Esophagus (tissue), 2 donors: ENCODE results near the gene POU4F1. TPM values are rescaled to one million over a fixed set of nuclear protein-coding genes. Genes with fewer than 3 reads are reported as not detected.

Experiments
- H3K27ac ChIP-seq, 2 donors: one replicate each; pipeline ENCODE4 v1.5.1; 2013; ENCODE audit warnings: low read depth in 2 of 2, mild to moderate bottlenecking in 2 of 2, inconsistent platforms in 1 of 2, low read length in 1 of 2, moderate library complexity in 1 of 2
- H3K27me3 ChIP-seq, 2 donors: one replicate each; pipeline ENCODE4 v1.6.1; 2013; ENCODE audit warnings: low read length in 2 of 2, control low read depth in 1 of 2, mild to moderate bottlenecking in 1 of 2; ENCODE audit not compliant: insufficient read depth in 2 of 2, control insufficient read depth in 1 of 2
- H3K36me3 ChIP-seq, 2 donors: one replicate each; pipeline ENCODE4 v1.6.1; 2013; ENCODE audit warnings: low read length in 1 of 2; ENCODE audit not compliant: control insufficient read depth in 2 of 2, insufficient read depth in 2 of 2
- H3K4me1 ChIP-seq, 2 donors: one replicate each; pipeline ENCODE4 v1.6.1; 2013; ENCODE audit warnings: low read length in 1 of 2; ENCODE audit not compliant: control insufficient read depth in 2 of 2, insufficient read depth in 2 of 2
- H3K4me3 ChIP-seq, 2 donors: one replicate each; pipeline ENCODE4 v1.5.1; 2013; ENCODE audit warnings: low read length in 2 of 2, mild to moderate bottlenecking in 2 of 2, low read depth in 1 of 2, moderate library complexity in 1 of 2
- H3K9me3 ChIP-seq, 2 donors: one replicate each; pipeline ENCODE4 v1.6.1; 2013; ENCODE audit warnings: mild to moderate bottlenecking in 2 of 2, low read depth in 1 of 2, low read length in 1 of 2, moderate library complexity in 1 of 2; ENCODE audit not compliant: control insufficient read depth in 2 of 2, insufficient read depth in 1 of 2
- WGBS, 2 donors: extraction: QIAGEN DNeasy Blood & Tissue Kit; methylation state at CpG; one replicate each; pipeline ENCODE4 v1.1.7; 2013; 5-methylcytosine and 5-hydroxymethylcytosine counted together
- polyA plus RNA-seq, 2 donors: library from polyadenylated mRNA; stranded (reverse); fragments of 200-250 nt; gene quantifications; one replicate each; pipeline ENCODE4 v1.2.3, GENCODE V29; 2013
- donor health status: healthy with polysubstance abuse.
- donor health status: Bipolar disorder and iron deficiency.

POU4F1 gene
- polyA plus RNA-seq, 2 donors: 0.04 TPM

- Histone ChIP-seq H3K27me3 (peaks cover 6 to 44% of the 10 kb centered on the region in 2 donors), H3K9me3 (peaks cover 2 to 4% of the 10 kb centered on the region in 2 donors), H3K4me3 (no peak overlapping the region), H3K27ac (no peak overlapping the region), H3K36me3 (no peaks in the 10 kb centered on the region), H3K4me1 (peaks cover 0 to 4% of the 10 kb centered on the region in 2 donors)
- WGBS, 2 donors: 10 to 15% methylated on average over 8 of the region's 8 CpGs
Observed at GRCh38 chr13:78594456-78594975, 8.8 kb downstream of the POU4F1 start.

- no peak overlapping the region for H3K27ac ChIP-seq
- 10 to 12% methylated on average over 29 of the region's 29 CpGs for WGBS, 2 donors
- H3K4me1 ChIP-seq: peaks cover 0 to 4% of the 10 kb centered on the region in 2 donors
- peaks cover 6 to 41% of the 10 kb centered on the region in 2 donors for H3K27me3 ChIP-seq
- H3K36me3 ChIP-seq: no peaks in the 10 kb centered on the region
- no peak overlapping the region for H3K4me3 ChIP-seq
- H3K9me3 ChIP-seq: peaks cover 2 to 4% of the 10 kb centered on the region in 2 donors
Observed at GRCh38 chr13:78593652-78594455, 9.5 kb downstream of the POU4F1 start.

- WGBS, 2 donors: 18 to 22% methylated on average over 13 of the region's 13 CpGs
- H3K4me3 ChIP-seq: no peak overlapping the region
Observed at GRCh38 chr13:78593129-78593528, 10.2 kb downstream of the POU4F1 start.

GRCh38 chr13:78592584-78592983 is 10.8 kb downstream of the POU4F1 start:
- Histone ChIP-seq H3K27ac (no peak overlapping the region), H3K36me3 (no peaks in the 10 kb centered on the region), H3K4me1 (peaks cover 0 to 4% of the 10 kb centered on the region in 2 donors), H3K9me3 (peaks cover 2 to 4% of the 10 kb centered on the region in 2 donors), H3K27me3 (peaks cover 6 to 37% of the 10 kb centered on the region in 2 donors), H3K4me3 (no peak overlapping the region)
- 13 to 14% methylated on average over 6 of the region's 6 CpGs for WGBS, 2 donors

More at GRCh38 chr13:78593129-78593528, 10.2 kb downstream of the POU4F1 start:
- peaks cover 6 to 38% of the 10 kb centered on the region in 2 donors for H3K27me3 ChIP-seq
- H3K4me1 ChIP-seq: peaks cover 0 to 4% of the 10 kb centered on the region in 2 donors
- no peak overlapping the region for H3K27ac ChIP-seq
- H3K9me3 ChIP-seq: peaks cover 2 to 4% of the 10 kb centered on the region in 2 donors
- H3K36me3 ChIP-seq: no peaks in the 10 kb centered on the region

- H3K4me3 ChIP-seq: no peak overlapping the region
- H3K4me1 ChIP-seq: peaks cover 0 to 2% of the 10 kb centered on the region in 2 donors
- no peak overlapping the region for H3K27ac ChIP-seq
- H3K36me3 ChIP-seq: no peaks in the 10 kb centered on the region
- peaks cover 0 to 3% of the 10 kb centered on the region in 2 donors for H3K9me3 ChIP-seq
- WGBS, 2 donors: 5 to 6% methylated on average over 7 of the region's 7 CpGs
- peaks cover 8 to 17% of the 10 kb centered on the region in 2 donors for H3K27me3 ChIP-seq
Observed at GRCh38 chr13:78589206-78589605, 14.1 kb downstream of the POU4F1 start.

- Histone ChIP-seq H3K27me3 (peaks cover 3 to 9% of the 10 kb centered on the region in 2 donors), H3K4me3 (no peak overlapping the region), H3K27ac (no peak overlapping the region), H3K36me3 (no peaks in the 10 kb centered on the region), H3K4me1 (no peaks in the 10 kb centered on the region), H3K9me3 (peaks cover 0 to 3% of the 10 kb centered on the region in 2 donors)
- WGBS, 2 donors: 15 to 20% methylated on average over 18 of the region's 18 CpGs
Observed at GRCh38 chr13:78587395-78587794, 16.0 kb downstream of the POU4F1 start.

- H3K9me3 ChIP-seq: peaks cover 0 to 3% of the 10 kb centered on the region in 2 donors
- no peaks in the 10 kb centered on the region for H3K4me1 ChIP-seq
- no peaks in the 10 kb centered on the region for H3K36me3 ChIP-seq
- WGBS, 2 donors: 20 to 21% methylated on average over 21 of the region's 21 CpGs
- peaks cover 3 to 9% of the 10 kb centered on the region in 2 donors for H3K27me3 ChIP-seq
- H3K27ac ChIP-seq: no peak overlapping the region
- no peak overlapping the region for H3K4me3 ChIP-seq
Observed at GRCh38 chr13:78586706-78587105, 16.6 kb downstream of the POU4F1 start.

- Histone ChIP-seq H3K36me3 (no peaks in the 10 kb centered on the region), H3K27ac (no peak overlapping the region), H3K4me3 (no peak overlapping the region), H3K9me3 (peaks cover 0 to 3% of the 10 kb centered on the region in 2 donors), H3K4me1 (no peaks in the 10 kb centered on the region), H3K27me3 (peaks cover 0 to 2% of the 10 kb centered on the region in 2 donors)
- 91% methylated on average over 4 of the region's 4 CpGs for WGBS, 2 donors
Observed at GRCh38 chr13:78576261-78576660, 27.1 kb downstream of the POU4F1 start.

- no peaks in the 10 kb centered on the region for H3K4me1 ChIP-seq
- H3K4me3 ChIP-seq: no peak overlapping the region
- WGBS, 2 donors: 60 to 65% methylated on average over 5 of the region's 5 CpGs
- no peak overlapping the region for H3K27ac ChIP-seq
- no peaks in the 10 kb centered on the region for H3K36me3 ChIP-seq
- H3K27me3 ChIP-seq: peaks cover 0 to 2% of the 10 kb centered on the region in 2 donors
- peaks cover 0 to 3% of the 10 kb centered on the region in 2 donors for H3K9me3 ChIP-seq
Observed at GRCh38 chr13:78572459-78572858, 30.9 kb downstream of the POU4F1 start.
